ENCODE results near the gene EVA1C.
"Not testable (repeated sequence)": the region's sequence is repeated elsewhere in the genome, so short reads cannot be mapped to it uniquely, and the experiment has no call there.

Gene EVA1C

GRCh38 chr21:32534113-32534512, 121.6 kb downstream of the EVA1C start:
- DNase-seq: no peak

DNA sequence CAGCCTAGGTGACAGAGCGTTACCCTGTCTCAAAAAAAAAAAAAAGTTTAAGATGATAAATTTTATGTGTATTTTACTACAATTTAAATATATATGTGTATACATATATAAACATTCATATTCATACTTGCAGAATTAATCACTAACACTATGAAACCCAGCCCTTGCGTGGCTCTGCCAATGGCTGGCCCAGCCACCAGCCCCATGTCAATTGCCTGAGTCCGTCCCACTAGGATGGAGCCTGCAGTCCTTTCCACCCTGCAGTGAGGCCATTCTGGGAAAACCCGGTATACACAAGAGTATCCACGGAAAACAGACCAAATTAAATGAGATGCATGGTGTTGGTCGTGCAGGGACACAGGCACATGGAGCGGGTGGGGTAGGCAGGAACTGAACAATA, 123.1 kb downstream of the EVA1C start:
- no peak for DNase-seq

DNA sequence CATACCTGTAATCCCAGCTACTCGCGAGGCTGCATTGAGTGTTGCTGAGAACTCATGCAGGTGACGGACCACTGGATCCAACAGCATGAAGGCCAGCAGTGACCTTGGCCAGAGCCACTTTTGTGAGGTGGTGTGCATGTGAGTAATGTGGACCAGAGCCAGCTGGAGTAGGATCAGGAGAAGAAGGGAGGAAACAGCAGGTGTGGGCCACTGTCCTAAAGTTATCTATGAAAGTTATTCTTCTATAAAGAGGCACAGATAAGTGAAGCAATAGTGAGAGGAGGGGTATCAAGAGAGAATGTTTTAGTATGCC, 125.0 kb downstream of the EVA1C start:
- DNase-seq: no peak

DNA sequence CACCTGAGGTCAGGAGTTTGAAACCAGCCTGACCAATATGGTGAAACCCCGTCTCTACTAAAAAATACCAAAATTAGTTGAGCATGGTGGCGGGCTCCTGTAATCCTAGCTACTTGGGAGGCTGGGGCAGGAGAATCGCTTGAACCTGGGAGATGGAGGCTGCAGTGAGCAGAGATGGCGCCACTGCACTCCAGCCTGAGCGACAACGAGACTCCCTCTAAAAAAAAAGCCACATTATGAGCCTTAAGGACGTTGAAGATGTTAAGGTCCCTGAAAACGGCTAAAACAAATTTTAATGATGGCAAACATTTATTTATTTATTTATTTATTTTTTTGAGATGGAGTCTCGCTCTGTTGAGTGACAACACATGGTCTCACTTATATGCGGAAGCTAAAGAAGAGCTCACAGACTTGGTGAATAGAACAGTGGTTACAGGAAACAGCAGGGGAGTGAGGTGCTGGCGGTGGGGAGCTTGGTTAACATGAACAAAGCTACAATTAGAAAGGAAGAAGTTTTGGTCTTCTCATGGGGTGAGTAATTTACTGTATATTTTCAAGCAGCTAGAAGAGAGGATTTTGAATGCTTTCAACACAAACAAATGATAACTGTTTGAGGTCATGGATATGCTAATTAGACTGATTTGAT, 125.8 kb downstream of the EVA1C start:
- DNase-seq: no peak

GRCh38 chr21:32539378-32539777, 126.9 kb downstream of the EVA1C start:
- no peak for DNase-seq

DNA sequence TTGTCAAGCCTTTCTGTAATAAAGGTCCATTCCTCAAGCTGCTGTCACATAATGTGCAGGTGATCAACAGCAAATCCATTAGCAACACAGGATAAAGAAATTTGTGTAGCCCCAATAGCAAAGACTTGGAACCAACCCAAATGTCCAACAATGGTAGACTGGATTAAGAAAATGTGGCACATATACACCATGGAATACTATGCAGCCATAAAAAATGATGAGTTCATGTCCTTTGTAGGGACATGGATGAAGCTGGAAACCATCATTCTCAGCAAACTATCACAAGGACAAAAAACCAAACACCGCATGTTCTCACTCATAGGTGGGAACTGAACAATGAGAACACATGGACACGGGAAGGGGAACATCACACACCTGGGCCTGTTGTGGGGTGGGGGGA, 130.6 kb downstream of the EVA1C start:
- DNase-seq: not testable (repeated sequence)

DNA sequence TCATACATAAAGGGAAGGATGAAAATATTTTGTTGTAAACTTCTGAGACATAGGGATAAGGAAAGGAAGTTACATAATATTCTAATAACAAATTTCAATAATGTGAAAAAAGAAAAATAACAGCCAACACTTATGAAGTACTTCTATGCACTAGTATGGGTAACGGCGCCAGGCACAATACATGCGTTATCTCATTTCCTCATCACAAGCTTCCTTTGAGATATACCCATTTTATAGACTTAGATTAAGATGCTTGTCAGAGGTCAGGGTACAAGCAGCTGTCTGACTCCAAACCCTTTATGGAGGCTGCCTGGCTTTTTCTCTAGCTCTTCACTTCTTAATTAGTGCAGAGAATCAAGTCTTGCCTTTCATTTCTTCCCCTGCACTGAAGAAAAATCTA, 131.5 kb downstream of the EVA1C start:
- DNase-seq: no peak

GRCh38 chr21:32544697-32545096, 132.2 kb downstream of the EVA1C start:
- no peak for DNase-seq

DNA sequence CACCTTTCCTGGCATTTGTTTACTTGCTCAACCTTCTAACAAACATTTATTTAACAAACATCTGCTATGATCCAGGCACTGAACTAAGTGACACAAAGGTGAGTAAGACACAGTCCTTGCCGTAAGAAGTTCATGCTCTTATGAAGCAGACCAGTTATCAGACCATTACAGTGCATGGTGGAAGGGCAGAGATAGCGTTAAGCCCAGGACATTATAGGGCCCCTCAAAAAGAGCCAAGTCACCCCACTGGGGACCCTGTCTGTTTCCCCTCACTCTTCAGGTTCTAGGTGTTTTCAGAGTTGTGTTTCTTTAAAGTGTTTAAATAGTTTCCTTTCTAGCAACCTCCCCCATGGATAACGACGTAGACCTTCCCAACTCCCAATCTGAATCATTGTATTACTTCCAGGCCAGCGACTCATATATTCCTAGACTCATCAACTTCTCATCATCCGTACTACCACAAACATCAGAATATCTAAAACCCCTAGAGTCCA, 133.5 kb downstream of the EVA1C start:
- DNase-seq: no peak

- DNase-seq: no peak
Observed at GRCh38 chr21:32547018-32547417, 134.5 kb downstream of the EVA1C start.

GRCh38 chr21:32548978-32549377, 136.5 kb downstream of the EVA1C start:
- no peak for DNase-seq

- no peak for DNase-seq
Observed at GRCh38 chr21:32549440-32549839, 136.9 kb downstream of the EVA1C start.

- DNase-seq: no peak
Observed at GRCh38 chr21:32549886-32550285, 137.4 kb downstream of the EVA1C start.

DNA sequence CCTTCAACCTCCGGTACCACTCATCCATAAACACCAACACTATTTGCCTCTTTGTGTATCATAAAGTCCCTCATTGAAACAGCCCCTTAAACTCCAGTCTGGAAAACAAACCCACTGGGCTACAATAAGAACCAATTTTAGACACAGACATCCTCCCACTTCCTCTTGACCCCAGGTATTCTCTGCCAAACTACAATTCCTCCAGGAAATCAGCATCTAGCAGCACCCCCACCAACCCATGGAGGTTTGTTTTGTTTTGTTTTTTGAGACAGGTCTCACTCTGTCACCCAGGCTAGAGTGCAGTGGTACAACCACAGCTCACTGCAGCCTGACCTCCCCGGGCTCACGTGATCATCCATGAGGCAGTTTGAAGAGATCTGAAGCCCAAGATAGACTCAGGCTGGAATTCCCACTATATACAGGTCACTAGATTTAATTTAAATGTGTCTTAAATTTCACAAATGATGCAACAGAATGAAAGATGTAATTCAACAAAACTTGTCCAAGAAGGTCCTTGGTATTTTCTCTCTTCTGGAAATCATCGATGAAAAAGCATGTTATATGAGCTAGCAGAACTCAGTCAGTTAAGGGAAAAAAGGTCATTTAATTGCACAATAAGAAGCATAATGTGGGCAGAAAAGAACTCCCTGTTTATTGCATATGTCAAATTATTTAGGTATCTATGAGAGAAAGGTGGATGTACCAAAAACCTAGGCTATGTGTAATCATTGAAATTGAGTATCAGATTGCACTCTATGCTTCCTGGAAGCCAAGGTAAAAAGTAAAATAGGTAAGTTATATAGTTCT, 142.5 kb downstream of the EVA1C start:
- no peak for DNase-seq

GRCh38 chr21:32558106-32558505, 145.6 kb downstream of the EVA1C start:
- DNase-seq: no peak

DNA sequence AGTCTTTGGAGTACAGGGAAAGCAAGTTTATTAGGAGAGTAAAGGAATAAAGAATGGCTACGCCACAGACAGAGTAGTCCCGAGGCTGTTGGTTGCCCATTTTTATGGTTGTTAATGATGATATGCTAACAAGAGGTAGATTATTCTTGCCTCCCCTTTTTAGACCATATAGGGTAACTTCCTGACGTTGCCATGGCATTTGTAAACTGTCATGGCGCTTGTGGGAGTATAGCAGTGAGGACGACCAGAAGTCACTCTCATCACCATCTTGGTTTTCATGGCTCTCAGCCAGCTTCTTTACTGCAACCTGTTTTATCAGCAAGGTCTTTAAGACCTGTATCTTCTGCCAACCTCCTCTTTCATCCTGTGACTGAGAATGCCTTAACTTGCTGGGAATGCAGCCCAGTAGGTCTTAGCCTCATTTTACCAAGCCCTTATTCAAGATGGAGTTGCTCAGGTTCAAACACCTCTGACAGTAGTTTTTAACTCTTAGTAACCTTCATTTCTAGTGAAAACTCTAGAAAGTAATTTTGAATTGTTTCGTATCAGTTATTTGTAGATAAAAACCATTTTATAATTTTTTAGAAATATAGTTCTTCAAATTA, 146.6 kb downstream of the EVA1C start:
- no peak for DNase-seq

DNA sequence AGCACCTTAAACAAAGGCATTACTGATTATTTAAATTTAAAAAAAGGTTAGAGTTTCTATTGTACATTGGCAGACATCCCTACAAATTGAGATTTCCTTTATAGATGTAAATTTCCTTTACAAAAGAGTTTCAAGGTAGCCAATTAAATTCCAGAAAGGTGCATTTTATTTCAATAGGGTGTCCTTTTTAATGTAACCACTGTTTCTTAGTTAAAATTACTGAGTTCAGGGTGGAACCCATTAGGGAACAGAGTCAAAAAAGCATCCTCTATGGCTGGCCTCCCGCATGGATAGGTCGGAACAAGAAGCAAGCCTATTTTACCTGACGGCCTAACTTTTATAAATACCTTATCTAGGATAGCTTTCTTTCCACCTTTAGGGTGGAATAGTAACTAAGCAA, 148.4 kb downstream of the EVA1C start:
- DNase-seq: no peak

DNA sequence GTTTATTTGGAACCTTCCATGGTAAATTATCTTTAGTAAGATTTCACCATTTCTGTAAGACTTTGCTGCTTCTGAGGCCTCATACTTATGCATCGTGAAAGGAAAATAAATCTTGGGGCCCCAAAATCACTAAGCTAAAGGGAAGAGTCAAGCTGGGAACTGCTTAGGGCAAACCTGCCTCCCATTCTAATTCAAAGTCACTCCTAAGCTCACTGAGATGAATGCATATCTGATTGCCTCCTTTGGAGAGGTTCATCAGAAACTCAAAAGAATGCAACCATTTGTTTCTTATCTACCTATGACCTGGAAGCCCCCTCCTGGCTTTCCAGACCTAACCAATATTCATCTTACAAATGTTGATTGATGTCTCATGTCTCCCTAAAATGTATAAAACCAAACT, 149.0 kb downstream of the EVA1C start:
- not testable (repeated sequence) for DNase-seq

GRCh38 chr21:32562426-32562825, 149.9 kb downstream of the EVA1C start:
- no peak for DNase-seq

DNA sequence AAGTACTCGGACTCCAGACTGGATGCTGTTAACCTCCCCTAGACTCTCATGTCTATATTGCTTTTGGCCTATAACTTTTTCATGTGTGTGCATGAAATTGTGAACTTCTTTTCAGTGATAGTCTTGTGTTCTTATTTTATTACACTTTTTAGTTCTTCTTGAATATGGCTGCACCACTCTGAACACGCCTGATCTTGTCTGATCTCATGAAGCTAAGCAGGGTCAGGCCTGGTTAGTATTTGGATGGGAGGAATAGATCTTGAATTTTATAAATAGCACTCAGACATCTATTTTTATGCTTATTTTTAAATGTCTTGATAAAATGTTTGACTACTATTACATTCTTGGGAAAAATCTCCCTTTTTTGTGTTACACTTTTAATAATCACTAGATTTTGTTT, 150.4 kb downstream of the EVA1C start:
- DNase-seq: no peak

All from NCI-H2081 (cell line).